ENCODE measurements around the gene TJP1.
A peak's percentile ranks its signal among the peaks of the same experiment; 100 is the strongest.

DNA sequence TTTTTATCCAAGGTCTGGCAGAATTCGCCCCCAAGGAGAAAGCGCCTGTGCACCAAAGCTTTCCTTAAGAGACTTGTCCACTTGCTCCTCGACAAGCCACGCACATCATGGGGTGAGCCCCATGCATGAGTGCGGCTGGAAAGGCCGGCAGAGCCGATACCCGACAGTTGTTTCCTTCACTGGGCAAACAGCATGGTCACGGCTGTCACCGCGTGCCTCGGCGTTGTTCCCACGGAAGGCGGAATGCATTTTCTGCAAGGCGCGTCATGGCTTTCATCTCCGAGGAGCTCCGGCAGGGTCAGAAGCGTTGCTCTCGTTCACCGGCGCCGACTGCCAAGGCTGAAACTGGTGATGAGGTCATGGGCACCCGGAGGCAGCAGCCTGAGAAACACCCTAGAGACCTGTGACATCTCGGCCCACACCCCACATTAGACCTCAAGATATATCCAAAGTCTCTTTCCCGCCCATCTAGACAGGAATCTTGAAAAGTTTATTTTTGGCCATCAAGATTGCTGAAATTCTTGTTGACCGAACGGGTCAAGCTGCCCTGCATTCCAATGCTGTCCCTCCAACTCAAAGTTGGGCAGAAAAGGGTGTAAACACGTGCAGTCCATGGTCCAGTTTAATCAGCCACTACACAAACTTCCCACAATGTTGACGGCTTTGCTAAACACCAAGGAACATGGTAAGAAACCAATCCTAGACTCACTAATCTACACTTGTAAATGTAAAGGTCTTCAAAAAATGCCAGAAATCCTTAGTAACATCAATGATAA is 604 bp upstream of the TJP1 start:
- TF ChIP-seq, protein P1, sequence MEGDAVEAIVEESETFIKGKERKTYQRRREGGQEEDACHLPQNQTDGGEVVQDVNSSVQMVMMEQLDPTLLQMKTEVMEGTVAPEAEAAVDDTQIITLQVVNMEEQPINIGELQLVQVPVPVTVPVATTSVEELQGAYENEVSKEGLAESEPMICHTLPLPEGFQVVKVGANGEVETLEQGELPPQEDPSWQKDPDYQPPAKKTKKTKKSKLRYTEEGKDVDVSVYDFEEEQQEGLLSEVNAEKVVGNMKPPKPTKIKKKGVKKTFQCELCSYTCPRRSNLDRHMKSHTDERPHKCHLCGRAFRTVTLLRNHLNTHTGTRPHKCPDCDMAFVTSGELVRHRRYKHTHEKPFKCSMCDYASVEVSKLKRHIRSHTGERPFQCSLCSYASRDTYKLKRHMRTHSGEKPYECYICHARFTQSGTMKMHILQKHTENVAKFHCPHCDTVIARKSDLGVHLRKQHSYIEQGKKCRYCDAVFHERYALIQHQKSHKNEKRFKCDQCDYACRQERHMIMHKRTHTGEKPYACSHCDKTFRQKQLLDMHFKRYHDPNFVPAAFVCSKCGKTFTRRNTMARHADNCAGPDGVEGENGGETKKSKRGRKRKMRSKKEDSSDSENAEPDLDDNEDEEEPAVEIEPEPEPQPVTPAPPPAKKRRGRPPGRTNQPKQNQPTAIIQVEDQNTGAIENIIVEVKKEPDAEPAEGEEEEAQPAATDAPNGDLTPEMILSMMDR (IDR thresholded peaks at IDR 0.05), result no peak
- peak; percentile 68 for TF ChIP-seq POLR2AphosphoS5 (IDR thresholded peaks at IDR 0.05)

Data from gastroesophageal sphincter (tissue), 3 donors.